GM12801 (cell line): Measurements from ENCODE around the gene PDZD8.

ENCODE experiments used
- TF ChIP-seq, protein P1 (sequence below): IDR thresholded peaks from one replicate; pipeline ENCODE4 v1.5.1; 2011; ENCODE audit warnings: control low read depth; ENCODE audit not compliant: insufficient read length; ENCODE audit errors: extremely low read depth

The PDZD8 gene

DNA sequence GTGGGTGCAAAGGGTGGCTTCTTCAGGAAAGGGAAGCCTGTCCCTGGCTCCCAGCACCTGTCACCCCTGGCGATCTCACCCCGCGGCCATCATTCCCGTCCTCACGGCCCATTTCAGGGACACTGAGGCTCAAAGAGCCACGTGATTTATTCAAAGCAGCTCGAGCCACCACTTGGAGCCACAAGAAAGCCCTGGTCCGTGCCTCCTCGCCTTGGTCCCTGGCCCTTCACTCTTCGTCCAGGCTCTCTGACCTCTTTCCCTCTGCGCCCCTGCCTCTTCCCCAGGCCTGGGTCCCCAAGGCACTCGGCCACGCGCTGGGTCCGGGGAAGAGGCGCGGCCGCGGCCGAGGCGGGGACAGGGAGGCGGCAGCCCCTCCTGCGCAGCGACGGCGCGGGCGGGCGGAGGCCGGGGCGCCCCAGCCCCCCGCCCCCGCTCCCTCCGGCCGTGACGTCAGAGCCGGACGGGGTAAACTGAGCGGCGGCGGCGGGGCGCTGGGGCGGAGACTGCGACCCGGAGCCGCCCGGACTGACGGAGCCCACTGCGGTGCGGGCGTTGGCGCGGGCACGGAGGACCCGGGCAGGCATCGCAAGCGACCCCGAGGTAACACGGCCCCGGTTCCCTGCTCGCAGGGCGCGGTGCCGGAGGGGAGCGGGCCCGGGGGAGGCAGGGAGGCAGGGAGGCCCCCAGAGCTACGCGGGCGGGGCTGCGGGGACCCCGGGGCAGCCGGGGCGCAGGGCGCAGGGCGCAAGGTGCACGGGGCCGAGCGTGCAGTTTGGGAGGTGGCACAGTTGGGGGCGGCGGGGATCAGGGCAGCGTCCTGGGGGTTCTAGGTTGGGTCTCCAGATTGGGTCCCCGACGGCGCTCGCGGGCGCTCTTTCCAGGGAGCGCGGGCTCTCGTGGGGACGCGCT is 134.4 kb downstream of the PDZD8 start, which contains the start of gene SLC18A2:
TSS of gene SLC18A2 (plus strand) at position 494 of the 909 bp plus-strand sequence. CDS start 580 bp downstream, outside the sequence.
- TF ChIP-seq, protein P1, sequence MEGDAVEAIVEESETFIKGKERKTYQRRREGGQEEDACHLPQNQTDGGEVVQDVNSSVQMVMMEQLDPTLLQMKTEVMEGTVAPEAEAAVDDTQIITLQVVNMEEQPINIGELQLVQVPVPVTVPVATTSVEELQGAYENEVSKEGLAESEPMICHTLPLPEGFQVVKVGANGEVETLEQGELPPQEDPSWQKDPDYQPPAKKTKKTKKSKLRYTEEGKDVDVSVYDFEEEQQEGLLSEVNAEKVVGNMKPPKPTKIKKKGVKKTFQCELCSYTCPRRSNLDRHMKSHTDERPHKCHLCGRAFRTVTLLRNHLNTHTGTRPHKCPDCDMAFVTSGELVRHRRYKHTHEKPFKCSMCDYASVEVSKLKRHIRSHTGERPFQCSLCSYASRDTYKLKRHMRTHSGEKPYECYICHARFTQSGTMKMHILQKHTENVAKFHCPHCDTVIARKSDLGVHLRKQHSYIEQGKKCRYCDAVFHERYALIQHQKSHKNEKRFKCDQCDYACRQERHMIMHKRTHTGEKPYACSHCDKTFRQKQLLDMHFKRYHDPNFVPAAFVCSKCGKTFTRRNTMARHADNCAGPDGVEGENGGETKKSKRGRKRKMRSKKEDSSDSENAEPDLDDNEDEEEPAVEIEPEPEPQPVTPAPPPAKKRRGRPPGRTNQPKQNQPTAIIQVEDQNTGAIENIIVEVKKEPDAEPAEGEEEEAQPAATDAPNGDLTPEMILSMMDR: no peak

DNA sequence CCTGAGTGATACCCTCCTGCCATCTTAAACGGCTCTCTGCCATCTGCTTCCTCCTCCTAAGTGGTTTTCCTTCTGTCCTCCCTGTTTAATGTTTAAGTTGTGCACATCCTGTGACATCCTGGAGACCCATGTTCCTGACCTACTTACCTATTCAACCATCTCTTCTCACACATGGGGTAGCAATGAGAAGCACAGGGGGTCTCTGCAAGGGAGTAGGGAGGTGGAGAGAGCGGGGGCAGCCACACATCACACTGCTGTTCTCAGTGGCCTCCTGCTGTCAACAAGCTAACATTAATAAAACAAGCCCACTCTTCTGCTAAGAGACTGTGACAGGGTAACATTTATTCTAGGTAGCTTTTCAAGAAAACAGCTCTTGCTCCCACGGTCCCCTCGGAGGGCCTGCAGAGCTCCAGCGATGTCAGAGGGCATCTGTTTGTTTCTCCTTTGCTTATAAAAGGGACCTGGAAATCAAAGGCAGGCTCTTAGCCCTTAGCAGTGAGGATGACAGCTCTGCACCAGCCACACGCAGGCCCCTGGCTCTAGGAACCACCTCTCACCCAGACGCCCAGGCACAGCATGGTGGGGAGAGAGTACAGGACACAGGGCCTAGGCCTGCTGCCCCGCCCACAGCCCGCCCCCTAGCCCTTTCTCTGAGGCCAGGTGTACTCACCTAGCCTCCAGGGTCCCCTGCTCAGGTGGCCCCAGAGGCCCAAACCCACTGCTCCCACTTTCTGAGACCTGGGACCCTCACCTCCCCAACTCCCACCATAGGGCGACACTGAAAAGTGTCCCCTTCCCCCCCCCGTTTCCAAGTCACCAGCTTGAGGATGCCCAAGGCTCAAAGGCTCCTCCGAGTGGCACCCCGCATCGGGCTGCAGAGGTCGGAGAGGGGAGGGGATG is 135.3 kb downstream of the PDZD8 start:
- TF ChIP-seq, protein P1: no peak

DNA sequence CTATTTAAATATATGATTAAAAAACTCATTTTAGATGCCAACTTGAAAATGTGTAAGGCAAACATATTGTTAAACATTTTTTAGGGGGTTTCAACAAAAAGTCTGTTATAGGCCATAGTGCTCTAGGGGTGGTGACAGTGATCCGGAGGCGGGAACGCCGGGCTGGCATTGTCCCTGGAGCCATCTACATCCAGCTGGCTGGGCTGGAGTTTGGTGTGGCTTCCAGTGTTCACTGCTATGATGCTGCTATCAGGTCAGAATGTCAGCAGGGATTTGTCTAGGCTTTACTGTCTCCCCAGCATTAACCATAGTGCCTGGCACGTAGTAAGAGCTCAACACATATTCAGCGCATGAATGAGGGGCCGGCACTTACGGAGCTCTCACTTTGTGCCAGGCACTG is 136.2 kb downstream of the PDZD8 start:
- TF ChIP-seq, protein P1: no peak

DNA sequence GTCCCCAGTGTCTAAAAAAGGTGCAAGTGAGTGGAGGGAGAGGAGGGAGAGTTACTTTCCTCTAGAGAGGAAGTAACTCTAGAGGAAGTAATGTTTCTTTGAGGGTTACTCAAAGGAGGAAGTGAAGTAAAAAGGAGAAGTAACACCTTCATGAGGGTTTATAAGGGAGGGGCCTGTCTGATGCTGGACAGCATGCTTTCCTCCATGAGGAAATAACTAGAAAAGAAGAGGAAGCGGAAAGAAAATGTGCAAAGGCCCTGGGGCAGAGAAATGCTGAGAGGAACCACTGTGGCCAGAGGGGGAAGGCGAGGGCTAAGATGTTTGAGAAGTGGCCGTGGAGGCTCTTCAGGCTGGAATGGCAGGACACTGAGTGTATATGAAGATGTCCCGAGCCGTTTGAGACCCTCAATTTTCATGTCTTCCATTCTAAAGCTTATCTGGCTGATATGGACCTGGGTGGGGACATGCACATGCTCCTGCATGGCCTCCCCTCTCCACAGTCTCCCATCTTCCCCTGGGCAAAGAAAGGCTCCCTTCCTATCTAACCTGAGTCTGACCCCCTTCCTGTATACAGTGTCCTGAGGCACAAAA is 137.7 kb downstream of the PDZD8 start:
- TF ChIP-seq, protein P1: no peak

DNA sequence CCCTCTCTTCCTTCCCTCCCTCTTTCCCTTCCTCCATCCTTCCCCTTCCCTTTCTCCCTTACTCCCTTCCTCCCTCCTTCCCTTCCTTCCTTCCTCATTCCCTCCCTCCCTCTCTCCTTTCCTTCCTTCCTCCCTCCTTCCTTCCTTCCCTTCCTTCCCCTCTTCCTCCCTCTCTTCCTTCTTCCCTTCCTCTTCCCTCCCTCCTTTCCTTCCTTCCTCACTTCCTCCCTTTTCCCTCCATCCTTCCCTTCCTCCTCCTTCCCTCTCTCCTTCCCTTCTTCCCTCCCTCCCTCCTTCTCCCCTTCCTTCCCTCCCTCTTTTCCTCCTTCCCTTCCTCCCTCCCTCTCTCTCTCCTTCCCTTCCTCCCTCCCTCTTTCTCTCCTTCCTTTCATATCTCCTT is 147.0 kb downstream of the PDZD8 start:
- TF ChIP-seq, protein P1: no peak
